Measurements from ENCODE around the gene SCP2.

The SCP2 gene

DNA sequence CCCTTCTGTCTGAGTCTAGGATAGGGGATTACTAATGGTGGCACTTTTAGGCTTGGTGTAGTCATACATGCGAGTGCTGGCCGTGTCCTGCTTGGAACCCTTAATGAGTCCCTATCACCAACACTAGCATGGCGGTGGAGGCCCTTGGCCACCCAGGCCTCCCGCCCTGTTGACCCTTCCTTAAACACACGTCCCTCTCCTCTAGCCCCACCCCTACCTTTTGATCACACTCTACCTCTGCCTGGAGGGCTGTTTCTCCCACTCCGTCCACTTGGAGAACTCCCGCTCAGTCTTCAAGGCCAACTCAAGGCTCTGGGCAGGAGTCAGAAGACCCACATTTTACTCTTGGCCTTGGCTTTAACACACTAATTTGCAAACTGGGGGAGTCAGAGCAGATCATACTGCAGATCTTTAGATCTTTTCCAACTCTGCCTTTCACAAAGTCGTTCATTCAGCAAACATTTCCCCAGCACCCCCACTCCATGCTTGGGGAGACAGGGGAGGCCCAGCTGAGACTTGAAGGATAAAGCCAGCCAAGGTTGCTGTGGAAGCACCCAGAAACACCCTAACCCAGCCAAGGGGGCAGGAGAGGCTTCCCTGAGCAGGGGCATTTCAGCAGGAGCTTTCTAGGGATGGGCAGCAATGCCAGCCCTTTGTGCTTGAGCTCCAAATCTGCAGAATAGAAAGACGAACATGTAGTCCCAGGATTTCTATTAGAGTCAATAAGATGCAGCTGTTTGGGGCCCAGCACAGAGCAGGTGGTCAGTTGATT lies 136.9 kb downstream of the SCP2 start:
- no peak for DNase-seq (ENCODE audit: low spot score in 2 of 2)
- no peaks in the 10 kb centered on the region for H3K36me3 ChIP-seq (replicated peaks)
- peaks cover 36% of the 10 kb centered on the region for H3K27me3 ChIP-seq (ENCODE audit: low read depth)
- no peaks in the 10 kb centered on the region for H3K9me3 ChIP-seq
- in situ Hi-C loops (cut with MboI; ENCODE audit: low sequenced_read_pairs), result no loop called here
- H3K4me3 ChIP-seq, result no peak overlapping the region
- H3K4me1 ChIP-seq, result no peaks in the 10 kb centered on the region

DNA sequence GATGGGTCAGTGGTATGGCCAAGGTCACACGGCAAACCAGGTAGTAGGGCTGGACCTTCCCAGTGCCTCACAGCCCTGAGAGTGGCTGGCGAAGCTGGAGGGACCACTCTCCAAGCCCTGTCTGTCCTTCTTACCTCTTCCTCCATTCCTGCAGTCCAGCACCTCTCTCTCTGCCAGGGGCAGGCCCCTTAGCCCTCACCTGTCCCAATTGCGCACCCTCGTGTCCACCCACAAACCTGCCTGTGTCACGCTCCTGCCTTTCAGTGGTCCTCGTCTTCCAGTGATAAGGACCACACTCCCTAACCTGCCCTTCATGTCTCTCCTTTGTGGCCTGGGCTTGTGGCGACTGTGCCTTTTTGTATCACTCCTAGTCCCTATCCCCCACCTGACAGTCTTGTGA lies 138.3 kb downstream of the SCP2 start:
- Histone ChIP-seq H3K9me3 (no peaks in the 10 kb centered on the region), H3K36me3 (replicated peaks) (no peaks in the 10 kb centered on the region), H3K27me3 (ENCODE audit: low read depth) (peaks cover 23% of the 10 kb centered on the region), H3K4me1 (no peaks in the 10 kb centered on the region), H3K4me3 (no peak overlapping the region)
- in situ Hi-C loops (cut with MboI; ENCODE audit: low sequenced_read_pairs), result no loop called here
- no peak for DNase-seq (ENCODE audit: low spot score in 2 of 2)

DNA sequence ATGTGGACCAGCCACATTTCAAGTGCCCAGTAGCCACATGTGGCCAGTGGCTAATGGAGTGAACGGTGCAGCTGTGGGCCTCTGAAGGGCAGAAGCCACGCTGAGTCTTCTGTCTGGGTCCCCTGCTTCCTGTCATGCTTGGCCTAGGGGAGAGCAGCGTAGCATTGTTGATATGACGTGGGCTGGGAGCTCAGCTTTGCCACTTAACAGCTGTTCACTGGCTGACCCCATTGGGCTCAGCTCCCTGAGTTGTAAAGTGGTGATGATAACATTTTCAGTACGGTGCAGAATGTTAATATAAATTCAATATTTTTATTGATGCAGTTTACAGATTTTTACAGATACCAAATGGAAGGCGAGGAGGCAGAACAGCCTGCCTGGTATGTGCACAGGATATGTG lies 139.4 kb downstream of the SCP2 start:
- Histone ChIP-seq H3K4me1 (no peaks in the 10 kb centered on the region), H3K4me3 (no peak overlapping the region), H3K36me3 (replicated peaks) (no peaks in the 10 kb centered on the region), H3K9me3 (no peaks in the 10 kb centered on the region), H3K27me3 (ENCODE audit: low read depth) (peaks cover 15% of the 10 kb centered on the region)
- no peak for DNase-seq (ENCODE audit: low spot score in 2 of 2)
- in situ Hi-C loops (cut with MboI; ENCODE audit: low sequenced_read_pairs), result no loop called here

DNA sequence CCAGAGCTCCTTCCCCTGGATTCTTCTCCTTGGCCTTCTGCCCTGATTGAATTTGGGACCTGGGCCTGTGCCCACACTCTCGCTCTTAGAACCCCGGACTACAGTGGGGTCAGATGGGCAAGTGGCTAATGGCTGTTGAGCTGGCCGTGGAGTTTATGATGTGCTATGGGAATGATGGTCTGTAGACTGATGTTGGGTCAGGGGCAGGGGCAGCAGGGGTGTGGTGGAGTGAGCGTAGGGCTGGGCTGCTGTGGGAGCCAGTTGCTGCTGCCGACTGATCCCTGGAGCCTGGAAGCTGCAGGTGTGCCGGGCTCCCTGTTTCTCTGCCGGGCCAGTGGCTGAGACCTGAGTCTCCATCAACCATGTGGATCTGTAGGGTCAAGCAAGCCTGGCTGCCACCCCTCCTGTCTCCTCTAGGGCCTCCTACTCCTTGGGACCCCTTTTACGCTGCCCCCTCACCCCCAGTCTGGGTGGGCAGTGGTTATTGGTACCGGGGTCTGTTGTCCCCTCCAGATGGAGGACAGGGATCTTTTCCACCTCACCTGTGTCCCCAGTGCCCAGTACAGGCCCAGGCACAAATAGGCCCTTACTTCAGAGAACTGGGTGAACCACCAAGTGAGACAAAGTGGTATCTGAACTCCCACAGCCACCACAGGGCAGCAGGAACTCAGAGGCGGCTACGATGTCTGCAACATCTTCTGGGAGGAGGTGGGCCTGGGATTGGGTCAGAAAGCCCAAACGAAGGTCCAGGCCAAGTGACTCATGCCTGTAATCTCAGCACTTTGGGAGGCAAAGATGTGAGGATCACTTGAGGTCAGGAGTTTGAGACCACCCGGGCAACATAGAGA lies 140.0 kb downstream of the SCP2 start:
- in situ Hi-C loops (cut with MboI; ENCODE audit: low sequenced_read_pairs), result no loop called here
- Histone ChIP-seq H3K4me1 (no peaks in the 10 kb centered on the region), H3K27me3 (ENCODE audit: low read depth) (peaks cover 11% of the 10 kb centered on the region), H3K36me3 (replicated peaks) (no peaks in the 10 kb centered on the region), H3K4me3 (no peak overlapping the region), H3K9me3 (no peaks in the 10 kb centered on the region)
- peak in 1 of 2 experiments; percentile 3 for DNase-seq (ENCODE audit: low spot score in 2 of 2)

DNA sequence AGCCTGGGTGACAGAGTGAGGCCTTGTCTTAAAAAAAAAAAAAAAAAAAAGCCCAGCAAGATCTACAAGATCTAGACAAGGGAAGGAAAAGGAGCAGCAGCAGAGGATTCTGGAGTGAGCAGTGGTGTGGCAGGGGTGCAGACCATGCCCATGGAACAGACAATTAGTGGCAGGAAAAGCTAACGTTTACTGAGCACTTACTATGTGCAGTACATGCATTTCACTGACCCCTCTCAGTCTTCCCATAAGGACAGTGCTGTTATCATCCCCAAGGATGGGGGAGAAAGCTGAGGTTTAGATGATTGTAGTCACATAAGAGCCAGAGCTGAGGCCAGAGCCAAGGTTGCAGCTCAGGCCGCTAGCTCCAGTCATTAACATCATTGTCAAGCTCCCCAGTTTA lies 140.8 kb downstream of the SCP2 start:
- H3K9me3 ChIP-seq, result no peaks in the 10 kb centered on the region
- in situ Hi-C loops (cut with MboI; ENCODE audit: low sequenced_read_pairs), result no loop called here
- no peak overlapping the region for H3K4me3 ChIP-seq
- DNase-seq (ENCODE audit: low spot score in 2 of 2), result no peak
- H3K36me3 ChIP-seq (replicated peaks), result no peaks in the 10 kb centered on the region
- no peaks in the 10 kb centered on the region for H3K4me1 ChIP-seq
- peaks cover 4% of the 10 kb centered on the region for H3K27me3 ChIP-seq (ENCODE audit: low read depth)

DNA sequence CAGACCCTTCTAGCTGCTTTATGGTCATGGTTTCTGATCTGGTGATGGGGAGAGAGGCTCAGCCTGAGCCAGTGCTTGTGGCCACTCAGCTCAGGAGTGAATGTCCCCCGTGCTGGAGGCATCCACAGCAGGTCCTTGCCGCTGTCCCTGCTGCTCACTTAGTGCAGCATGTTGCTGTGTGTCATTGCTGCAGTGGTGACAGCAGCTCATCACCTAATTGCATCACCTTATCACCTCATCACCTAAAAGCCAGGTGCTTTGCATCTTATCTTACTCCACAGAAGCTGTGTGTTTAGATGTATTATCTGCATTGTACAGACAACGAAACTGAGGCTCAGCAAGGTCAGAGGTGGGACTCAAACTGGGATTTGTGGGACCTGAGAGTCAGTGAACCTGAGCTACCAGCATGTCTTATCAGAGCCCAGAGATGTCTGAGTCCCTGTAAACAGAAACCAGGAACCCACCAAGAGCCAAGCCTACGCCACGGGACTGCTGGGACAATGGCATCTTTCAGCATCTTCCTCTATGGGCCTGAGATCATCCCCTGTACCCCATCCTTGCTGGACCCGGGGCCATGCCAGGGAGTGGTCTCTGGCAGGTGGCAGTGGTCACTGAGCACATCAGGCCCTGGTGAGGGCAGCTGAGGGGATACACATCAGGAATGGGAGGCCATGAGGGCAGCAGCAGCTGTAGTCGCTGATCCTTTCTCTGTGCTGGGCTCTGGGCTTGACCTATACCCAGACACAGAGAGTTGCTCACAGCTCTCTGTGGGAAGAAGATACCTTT lies 141.4 kb downstream of the SCP2 start:
- in situ Hi-C loops (cut with MboI; ENCODE audit: low sequenced_read_pairs), result no loop called here

DNA sequence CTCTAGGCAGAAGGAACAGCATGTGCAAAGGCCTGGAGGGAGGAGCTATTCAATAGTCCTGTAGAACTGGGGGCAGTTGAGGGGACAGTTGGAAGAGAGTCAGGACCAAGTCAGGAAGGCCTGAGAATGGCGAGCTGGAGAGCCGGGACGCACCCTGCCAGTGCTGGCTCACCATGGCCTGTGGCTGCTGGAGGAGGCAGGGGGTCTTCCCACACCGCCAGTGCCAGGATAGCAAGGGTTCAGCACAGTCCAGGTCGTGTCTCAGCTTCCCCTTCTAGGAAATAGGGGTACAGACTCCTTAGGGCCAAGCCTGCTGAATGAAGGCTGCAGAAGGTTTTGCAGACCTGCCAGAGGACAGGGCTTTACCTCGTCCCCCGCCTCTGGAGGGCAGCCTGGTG lies 142.2 kb downstream of the SCP2 start:
- DNase-seq (ENCODE audit: low spot score in 2 of 2), result peak in 1 of 2 experiments; percentile 6
- in situ Hi-C loops (cut with MboI; ENCODE audit: low sequenced_read_pairs), result no loop called here
- H3K4me3 ChIP-seq, result no peak overlapping the region

More for the DNA sequence above, 141.4 kb downstream of the SCP2 start:
- Histone ChIP-seq H3K36me3 (replicated peaks) (no peaks in the 10 kb centered on the region), H3K4me3 (no peak overlapping the region), H3K9me3 (no peaks in the 10 kb centered on the region), H3K4me1 (no peaks in the 10 kb centered on the region), H3K27me3 (ENCODE audit: low read depth) (no peaks in the 10 kb centered on the region)
- DNase-seq (ENCODE audit: low spot score in 2 of 2), result peak in 1 of 2 experiments; percentile 1

DNA sequence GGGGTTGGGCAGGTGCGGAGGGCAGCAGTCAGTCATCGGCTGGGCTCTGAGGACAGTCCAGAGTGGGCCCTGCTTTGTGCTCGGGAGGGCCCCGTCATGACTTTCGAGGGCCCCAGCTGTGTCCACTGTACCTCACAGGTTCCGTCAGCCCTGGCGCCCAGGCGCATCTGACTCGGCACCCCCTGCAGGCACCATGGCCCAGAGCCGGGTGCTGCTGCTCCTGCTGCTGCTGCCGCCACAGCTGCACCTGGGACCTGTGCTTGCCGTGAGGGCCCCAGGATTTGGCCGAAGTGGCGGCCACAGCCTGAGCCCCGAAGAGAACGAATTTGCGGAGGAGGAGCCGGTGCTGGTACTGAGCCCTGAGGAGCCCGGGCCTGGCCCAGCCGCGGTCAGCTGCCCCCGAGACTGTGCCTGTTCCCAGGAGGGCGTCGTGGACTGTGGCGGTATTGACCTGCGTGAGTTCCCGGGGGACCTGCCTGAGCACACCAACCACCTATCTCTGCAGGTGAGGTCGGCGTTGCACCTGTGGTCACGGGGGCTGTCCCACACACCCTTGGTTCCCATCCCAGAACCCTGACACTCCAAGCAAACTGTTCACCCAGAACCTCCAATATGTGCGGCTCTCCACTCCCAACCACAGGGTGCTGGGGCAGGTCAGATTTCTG lies 142.7 kb downstream of the SCP2 start:
- Histone ChIP-seq H3K9me3 (no peaks in the 10 kb centered on the region), H3K4me1 (no peaks in the 10 kb centered on the region), H3K36me3 (replicated peaks) (no peaks in the 10 kb centered on the region), H3K27me3 (ENCODE audit: low read depth) (no peaks in the 10 kb centered on the region), H3K4me3 (no peak overlapping the region)
- in situ Hi-C loops (cut with MboI; ENCODE audit: low sequenced_read_pairs), result no loop called here
- DNase-seq (ENCODE audit: low spot score in 2 of 2), result peak in 1 of 2 experiments; percentile 3

More for the DNA sequence above, 142.2 kb downstream of the SCP2 start:
- Histone ChIP-seq H3K27me3 (ENCODE audit: low read depth) (no peaks in the 10 kb centered on the region), H3K9me3 (no peaks in the 10 kb centered on the region), H3K4me1 (no peaks in the 10 kb centered on the region), H3K36me3 (replicated peaks) (no peaks in the 10 kb centered on the region)

DNA sequence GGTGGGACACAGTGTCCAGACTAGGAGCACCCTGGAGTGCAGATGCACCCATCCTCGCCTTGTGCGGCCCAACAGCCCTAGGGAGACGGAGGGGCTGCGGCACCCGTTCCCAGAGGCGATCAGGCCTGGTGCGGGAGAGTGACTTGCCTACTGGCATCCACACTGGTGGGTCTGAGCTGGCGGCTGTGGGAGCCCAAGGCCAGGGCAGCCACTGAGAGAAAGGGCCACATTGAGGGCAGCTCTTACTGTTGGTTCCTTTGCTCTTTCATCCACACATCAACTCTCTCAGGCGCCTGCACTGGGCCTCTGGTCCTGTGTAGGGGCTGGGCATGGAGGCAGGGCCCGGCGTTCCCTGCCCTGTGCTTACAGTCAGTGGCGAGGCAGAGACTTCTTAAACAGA lies 143.5 kb downstream of the SCP2 start:
- no peaks in the 10 kb centered on the region for H3K36me3 ChIP-seq (replicated peaks)
- H3K9me3 ChIP-seq, result no peaks in the 10 kb centered on the region
- no peaks in the 10 kb centered on the region for H3K4me1 ChIP-seq
- peak in 1 of 2 experiments; percentile 5 for DNase-seq (ENCODE audit: low spot score in 2 of 2)
- H3K4me3 ChIP-seq, result no peak overlapping the region
- no peaks in the 10 kb centered on the region for H3K27me3 ChIP-seq (ENCODE audit: low read depth)
- in situ Hi-C loops (cut with MboI; ENCODE audit: low sequenced_read_pairs), result no loop called here

DNA sequence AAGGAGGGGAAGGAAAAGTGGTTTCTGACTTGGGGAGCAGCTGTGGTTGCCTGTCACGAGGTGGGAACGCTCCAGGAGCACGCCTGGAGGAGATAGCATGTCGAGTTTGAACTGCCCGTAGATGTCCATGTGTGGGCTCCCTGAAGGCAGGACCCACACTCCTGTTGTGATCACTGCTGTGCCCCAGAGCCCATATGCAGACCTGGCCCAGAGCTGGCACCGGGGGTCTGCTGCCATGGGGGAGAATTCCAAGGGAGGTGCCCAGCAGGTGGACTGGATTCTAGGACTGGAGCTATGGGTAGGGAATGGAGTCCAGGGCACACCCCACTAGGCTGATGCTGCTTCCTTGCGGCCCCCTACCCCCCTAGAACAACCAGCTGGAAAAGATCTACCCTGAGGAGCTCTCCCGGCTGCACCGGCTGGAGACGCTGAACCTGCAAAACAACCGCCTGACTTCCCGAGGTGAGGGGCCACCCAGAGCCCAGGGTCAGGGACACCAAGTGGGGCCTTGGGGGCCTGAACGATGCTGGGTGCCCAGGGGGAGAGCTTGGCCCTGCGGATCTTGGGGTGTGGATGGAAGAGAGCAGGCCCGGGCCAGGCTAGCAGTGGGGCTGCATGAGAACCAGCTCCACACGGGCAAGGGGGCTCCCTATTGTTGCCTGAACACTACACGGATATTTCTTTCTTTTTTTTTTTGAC lies 144.2 kb downstream of the SCP2 start:
- H3K4me1 ChIP-seq, result no peaks in the 10 kb centered on the region
- no peaks in the 10 kb centered on the region for H3K27me3 ChIP-seq (ENCODE audit: low read depth)
- H3K9me3 ChIP-seq, result no peaks in the 10 kb centered on the region
- in situ Hi-C loops (cut with MboI; ENCODE audit: low sequenced_read_pairs), result no loop called here
- no peak for DNase-seq (ENCODE audit: low spot score in 2 of 2)
- no peak overlapping the region for H3K4me3 ChIP-seq
- no peaks in the 10 kb centered on the region for H3K36me3 ChIP-seq (replicated peaks)

DNA sequence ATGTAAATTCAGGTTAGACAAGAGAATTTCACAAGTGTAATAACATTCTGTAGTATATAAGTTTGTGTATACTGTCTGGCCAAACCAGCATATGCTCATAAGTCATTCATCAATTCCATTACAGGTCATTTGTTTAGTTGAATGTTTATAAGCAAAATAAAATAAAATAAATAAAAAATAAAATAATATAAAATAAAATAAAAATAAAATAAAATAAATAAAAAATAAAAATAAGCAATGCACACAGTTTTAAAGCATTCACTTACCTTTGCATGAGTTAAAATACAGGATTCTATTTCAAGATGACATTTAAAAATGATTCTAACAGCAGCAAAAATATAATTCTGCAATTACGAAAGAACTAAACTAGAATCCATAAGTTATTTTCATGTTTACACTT lies 144.8 kb downstream of the SCP2 start:
- DNase-seq (ENCODE audit: low spot score in 2 of 2), result no peak
- Histone ChIP-seq H3K4me1 (no peaks in the 10 kb centered on the region), H3K27me3 (ENCODE audit: low read depth) (no peaks in the 10 kb centered on the region), H3K9me3 (no peaks in the 10 kb centered on the region), H3K36me3 (replicated peaks) (no peaks in the 10 kb centered on the region), H3K4me3 (no peak overlapping the region)
- in situ Hi-C loops (cut with MboI; ENCODE audit: low sequenced_read_pairs), result no loop called here

DNA sequence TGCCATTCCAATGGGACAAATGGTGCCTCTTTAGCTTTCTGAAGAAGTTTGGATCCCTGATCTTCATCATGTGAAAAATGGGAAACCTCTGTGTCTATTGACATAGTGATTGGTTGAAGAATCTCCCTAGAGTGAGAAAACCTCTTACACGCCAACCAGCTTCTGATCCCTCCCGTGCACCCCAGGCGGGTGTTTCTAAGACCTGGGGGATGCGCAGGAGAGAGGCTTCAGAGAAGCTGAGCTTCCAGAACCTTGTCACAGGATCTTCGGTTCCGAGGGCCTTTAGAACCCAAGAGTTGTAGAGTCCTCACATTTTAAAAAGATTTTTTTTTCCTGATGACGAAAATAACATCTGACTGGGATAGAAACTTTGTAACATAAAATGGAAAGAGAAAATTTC lies 146.2 kb downstream of the SCP2 start:
- Histone ChIP-seq H3K4me3 (no peak overlapping the region), H3K9me3 (no peaks in the 10 kb centered on the region), H3K27me3 (ENCODE audit: low read depth) (no peaks in the 10 kb centered on the region), H3K4me1 (no peaks in the 10 kb centered on the region), H3K36me3 (replicated peaks) (no peaks in the 10 kb centered on the region)
- DNase-seq (ENCODE audit: low spot score in 2 of 2), result no peak
- in situ Hi-C loops (cut with MboI; ENCODE audit: low sequenced_read_pairs), result no loop called here

DNA sequence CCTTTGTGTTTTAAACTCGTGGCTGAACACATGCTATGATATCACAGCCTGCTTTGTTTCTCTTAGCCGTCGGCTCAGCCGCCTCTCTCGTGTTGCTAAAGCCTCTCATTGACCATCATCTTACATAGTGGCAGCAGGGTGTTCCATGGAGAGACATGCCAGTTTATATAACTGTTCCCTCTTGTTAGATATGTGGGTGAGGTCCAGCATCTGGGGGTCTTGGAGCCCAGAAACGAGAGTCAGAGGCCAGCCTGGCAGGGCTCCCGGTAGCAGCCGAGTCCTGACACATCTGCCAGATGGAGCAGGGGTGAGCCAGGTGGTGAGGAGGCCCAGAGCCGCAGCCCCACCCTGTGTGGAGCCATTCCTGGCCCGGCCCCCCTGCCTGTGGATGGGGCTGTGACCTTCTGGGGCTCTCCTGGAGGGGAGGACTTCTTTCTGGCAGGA lies 146.8 kb downstream of the SCP2 start:
- DNase-seq (ENCODE audit: low spot score in 2 of 2), result no peak
- no peaks in the 10 kb centered on the region for H3K4me1 ChIP-seq
- H3K36me3 ChIP-seq (replicated peaks), result no peaks in the 10 kb centered on the region
- H3K4me3 ChIP-seq, result no peak overlapping the region
- no peaks in the 10 kb centered on the region for H3K9me3 ChIP-seq
- no peaks in the 10 kb centered on the region for H3K27me3 ChIP-seq (ENCODE audit: low read depth)
- in situ Hi-C loops (cut with MboI; ENCODE audit: low sequenced_read_pairs), result no loop called here
